ENCODE data around the gene SSU72. TPM values are rescaled to one million over a fixed set of nuclear protein-coding genes. Genes with fewer than 3 reads are reported as not detected.

The SSU72 gene
- total RNA-seq, 4 donors from 2014 or later, result 96.4 to 163 (median 123) TPM

GRCh38 chr1:1614954-1615255 is 40.2 kb upstream of the SSU72 start:
- intact Hi-C loops (cut with DNase I; ENCODE audit: low total_unique reads), result no loop called here
- DNase-seq (ENCODE audit: low spot score in 2 of 2), result no peak
- peak overlapping the region; percentile 70 for H3K4me3 ChIP-seq (ENCODE audit: low read depth, poor library complexity, severe bottlenecking)
- no peak for TF ChIP-seq POLR2A (IDR thresholded peaks at IDR 0.05)
- TF ChIP-seq, protein P1, sequence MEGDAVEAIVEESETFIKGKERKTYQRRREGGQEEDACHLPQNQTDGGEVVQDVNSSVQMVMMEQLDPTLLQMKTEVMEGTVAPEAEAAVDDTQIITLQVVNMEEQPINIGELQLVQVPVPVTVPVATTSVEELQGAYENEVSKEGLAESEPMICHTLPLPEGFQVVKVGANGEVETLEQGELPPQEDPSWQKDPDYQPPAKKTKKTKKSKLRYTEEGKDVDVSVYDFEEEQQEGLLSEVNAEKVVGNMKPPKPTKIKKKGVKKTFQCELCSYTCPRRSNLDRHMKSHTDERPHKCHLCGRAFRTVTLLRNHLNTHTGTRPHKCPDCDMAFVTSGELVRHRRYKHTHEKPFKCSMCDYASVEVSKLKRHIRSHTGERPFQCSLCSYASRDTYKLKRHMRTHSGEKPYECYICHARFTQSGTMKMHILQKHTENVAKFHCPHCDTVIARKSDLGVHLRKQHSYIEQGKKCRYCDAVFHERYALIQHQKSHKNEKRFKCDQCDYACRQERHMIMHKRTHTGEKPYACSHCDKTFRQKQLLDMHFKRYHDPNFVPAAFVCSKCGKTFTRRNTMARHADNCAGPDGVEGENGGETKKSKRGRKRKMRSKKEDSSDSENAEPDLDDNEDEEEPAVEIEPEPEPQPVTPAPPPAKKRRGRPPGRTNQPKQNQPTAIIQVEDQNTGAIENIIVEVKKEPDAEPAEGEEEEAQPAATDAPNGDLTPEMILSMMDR (IDR thresholded peaks at IDR 0.05), result no peak
- 0% methylated on average over 19 to 20 of the region's 23 CpGs for WGBS, 2 donors

GRCh38 chr1:1614204-1614953 is 39.7 kb upstream of the SSU72 start:
- WGBS, 2 donors, result 14 to 15% methylated on average over 30 of the region's 30 CpGs
- peak overlapping the region; percentile 70 for H3K4me3 ChIP-seq (ENCODE audit: low read depth, poor library complexity, severe bottlenecking)
- TF ChIP-seq, protein P1 (IDR thresholded peaks at IDR 0.05), result no peak
- TF ChIP-seq POLR2A (IDR thresholded peaks at IDR 0.05), result no peak
- DNase-seq (ENCODE audit: low spot score in 2 of 2), result no peak
- intact Hi-C loops (cut with DNase I; ENCODE audit: low total_unique reads), result no loop called here

GRCh38 chr1:1613509-1614082 is 38.9 kb upstream of the SSU72 start:
- H3K4me3 ChIP-seq (ENCODE audit: low read depth, poor library complexity, severe bottlenecking), result no peak overlapping the region
- intact Hi-C loops (cut with DNase I; ENCODE audit: low total_unique reads), result no loop called here
- TF ChIP-seq POLR2A (IDR thresholded peaks at IDR 0.05), result no peak
- TF ChIP-seq, protein P1 (IDR thresholded peaks at IDR 0.05), result no peak

GRCh38 chr1:1612104-1612400 is 37.4 kb upstream of the SSU72 start:
- no peak for DNase-seq (ENCODE audit: low spot score in 2 of 2)
- H3K4me3 ChIP-seq (ENCODE audit: low read depth, poor library complexity, severe bottlenecking), result no peak overlapping the region
- intact Hi-C loops (cut with DNase I; ENCODE audit: low total_unique reads), result no loop called here
- no peak for TF ChIP-seq POLR2A (IDR thresholded peaks at IDR 0.05)
- TF ChIP-seq, protein P1 (IDR thresholded peaks at IDR 0.05), result no peak
- 87 to 93% methylated on average over 3 of the region's 3 CpGs for WGBS, 2 donors

More at GRCh38 chr1:1613509-1614082, 38.9 kb upstream of the SSU72 start:
- DNase-seq (ENCODE audit: low spot score in 2 of 2), result no peak
- 77% methylated on average over 11 of the region's 11 CpGs for WGBS, 2 donors

DNA sequence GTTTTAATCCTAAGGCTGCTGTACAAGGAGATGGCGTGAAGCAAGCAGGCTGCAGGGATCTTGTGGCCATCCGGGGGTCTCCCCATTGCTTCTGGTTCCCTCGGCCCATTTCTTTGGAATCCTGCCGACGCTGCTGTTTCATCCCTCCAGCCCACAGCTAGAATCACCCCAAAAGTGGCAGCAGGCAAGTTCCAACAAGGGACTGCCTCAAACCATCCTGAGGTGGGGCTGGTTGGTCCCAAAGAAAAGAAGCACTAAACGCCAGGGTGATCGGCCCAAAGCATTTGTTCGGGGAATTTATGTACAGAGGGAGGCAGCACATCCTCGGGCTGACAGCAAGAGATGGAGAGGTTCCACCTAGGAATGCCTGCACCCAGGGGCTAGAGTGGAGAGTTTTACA is 36.1 kb upstream of the SSU72 start:
- WGBS, 2 donors, result 61 to 66% methylated on average over 9 of the region's 9 CpGs
- intact Hi-C loops (cut with DNase I; ENCODE audit: low total_unique reads), result no loop called here
- no peak for DNase-seq (ENCODE audit: low spot score in 2 of 2)
- TF ChIP-seq, protein P1 (IDR thresholded peaks at IDR 0.05), result no peak
- no peak for TF ChIP-seq POLR2A (IDR thresholded peaks at IDR 0.05)
- H3K4me3 ChIP-seq (ENCODE audit: low read depth, poor library complexity, severe bottlenecking), result no peak overlapping the region
